Stimulated activated CD8-positive, alpha-beta memory T cell treated with anti-CD3 and anti-CD28 coated beads, Interleukin-15, amount 100 ng/mL, for 48 hours (primary cell): ENCODE results near the gene RWDD1.

Source experiments
- DNase-seq, 2 donors: peaks; one replicate each; pipeline ENCODE4 v3.0.0-alpha.2; 2020; ENCODE audit warnings: low read depth in 2 of 2

RWDD1 gene

GRCh38 chr6:116570856-116571682 lies at the start of gene RWDD1:
Gene RWDD1 (plus strand): TSS chr6:116571504. CDS start chr6:116571583, 79 bp downstream.
- DNase-seq = peak; percentile 97 to 98

GRCh38 chr6:116522896-116523295 lies 48.4 kb upstream of the RWDD1 start:
- no peak for DNase-seq

DNA sequence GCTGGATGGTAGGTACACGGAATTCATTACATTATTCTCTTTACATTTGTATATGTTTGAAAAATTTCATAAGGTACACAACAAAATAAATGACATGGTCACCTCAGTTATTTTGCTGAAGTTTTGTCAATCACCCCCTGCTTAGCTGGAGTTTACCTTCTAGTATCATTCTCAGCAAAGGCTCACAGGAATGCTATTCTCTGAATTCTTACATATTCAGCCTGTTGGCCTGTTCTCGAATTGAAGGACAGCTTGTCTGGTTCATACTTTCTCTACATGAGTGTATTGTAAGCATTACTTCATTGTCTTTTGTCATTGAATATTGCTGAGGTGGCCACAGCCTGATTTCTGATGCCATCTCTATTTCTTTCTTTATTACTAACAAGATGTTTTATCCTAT lies 47.1 kb upstream of the RWDD1 start:
- no peak for DNase-seq

- DNase-seq = no peak
These were observed 43.2 kb upstream of the RWDD1 start for GRCh38 chr6:116528133-116528532.

DNA sequence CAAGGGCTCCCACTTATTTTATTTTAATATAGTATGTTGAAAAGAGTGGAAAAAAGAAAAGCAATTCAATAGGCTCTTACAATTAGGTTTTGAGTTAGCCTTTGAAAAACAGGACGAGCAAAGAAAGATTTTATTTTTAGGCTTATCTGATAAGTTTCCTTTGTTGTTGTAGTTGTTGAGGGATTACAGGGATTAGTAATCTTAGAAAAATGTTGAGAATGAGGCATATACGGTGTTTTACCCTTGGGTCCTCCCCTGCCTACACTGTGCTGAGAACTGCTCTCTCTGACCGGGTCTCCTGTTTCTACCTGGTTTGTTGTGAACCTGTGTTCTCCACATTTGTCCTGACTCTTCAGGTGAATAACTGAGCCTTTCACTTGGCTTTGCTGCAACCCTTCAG lies 42.5 kb upstream of the RWDD1 start:
- DNase-seq = no peak

GRCh38 chr6:116529466-116530290 lies 41.6 kb upstream of the RWDD1 start:
- DNase-seq = no peak

DNA sequence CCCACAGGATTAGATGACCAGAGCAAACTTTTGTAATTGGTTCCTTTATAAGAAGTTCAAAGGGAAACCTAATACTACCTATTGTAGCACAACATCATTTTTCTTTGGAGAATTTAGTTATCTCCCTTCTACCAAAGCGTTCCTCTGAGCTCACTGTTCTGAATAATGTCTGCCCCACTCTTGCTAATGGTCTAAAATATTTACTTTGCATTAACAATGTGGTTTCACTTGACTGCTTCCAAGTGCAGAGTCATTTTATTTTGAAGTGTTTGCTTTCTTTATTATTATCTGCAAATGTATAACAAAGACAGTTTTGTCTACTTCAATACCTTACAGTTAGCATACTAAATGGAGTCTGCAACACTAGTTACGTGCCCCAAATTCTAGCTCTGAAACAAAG lies 40.9 kb upstream of the RWDD1 start:
- no peak for DNase-seq

DNA sequence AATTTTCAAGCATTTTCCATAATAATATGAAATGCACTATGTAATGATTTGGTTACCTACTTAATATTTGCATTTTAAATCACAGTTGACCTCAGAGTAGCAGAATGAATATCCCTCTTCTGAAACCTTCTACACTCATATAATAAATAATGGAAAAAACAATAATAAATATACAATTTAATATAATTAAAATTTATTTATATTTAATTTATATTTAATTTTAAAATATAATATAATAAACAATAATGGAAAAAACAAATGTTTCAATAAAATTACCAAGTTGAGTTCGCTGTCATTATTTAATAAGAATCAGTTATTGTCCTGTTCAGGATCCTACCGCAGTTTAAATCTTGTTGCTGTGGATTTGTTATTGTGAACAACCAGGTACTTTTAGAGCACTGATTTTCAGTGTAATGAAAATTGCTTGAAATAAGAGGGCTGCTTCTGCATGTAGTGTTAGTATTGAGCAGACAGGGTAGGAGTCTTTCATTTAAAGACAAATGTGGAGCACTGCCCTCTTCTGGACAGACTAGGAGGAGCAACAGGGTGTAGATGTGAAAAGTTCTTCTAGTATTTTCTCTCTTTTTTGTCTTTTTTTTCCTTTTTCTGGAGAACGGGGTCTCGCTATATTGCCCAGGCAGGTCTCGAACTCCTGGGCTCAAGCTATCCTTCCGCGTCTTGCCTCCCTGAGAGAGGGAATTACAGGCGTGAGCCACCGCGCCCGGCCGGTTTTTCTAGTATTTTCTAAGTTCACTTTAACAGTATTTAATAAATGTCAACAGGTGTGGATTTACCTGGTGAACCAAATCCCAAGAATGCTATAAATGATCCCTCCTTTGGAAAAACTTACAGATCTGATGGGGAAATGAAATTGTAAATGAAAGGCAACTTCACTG lies 39.4 kb upstream of the RWDD1 start:
- peak in 1 of 2 donors; percentile 4 for DNase-seq

- no peak for DNase-seq
These were observed 37.9 kb upstream of the RWDD1 start for GRCh38 chr6:116533233-116533957.

GRCh38 chr6:116535109-116535508 lies 36.2 kb upstream of the RWDD1 start:
- no peak for DNase-seq

DNA sequence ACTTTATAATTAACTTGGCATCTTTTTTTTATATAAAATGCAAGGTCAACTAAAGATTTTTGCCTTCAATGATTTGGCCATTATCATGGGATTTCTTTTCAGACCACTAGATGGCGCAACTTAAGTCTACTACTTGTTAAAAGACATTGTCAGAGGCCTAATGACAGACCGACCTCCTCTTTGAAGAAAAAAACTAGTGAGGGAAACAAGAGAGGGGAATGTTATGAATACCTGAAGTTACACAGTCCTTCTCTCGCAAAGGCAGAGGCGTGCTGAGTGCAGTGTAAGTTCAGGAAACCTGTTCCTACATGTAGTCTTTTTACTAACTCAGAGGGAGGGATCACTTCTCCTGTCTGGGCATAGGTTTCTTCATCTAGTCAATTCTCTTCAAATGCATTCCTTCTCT lies 35.1 kb upstream of the RWDD1 start:
- no peak for DNase-seq

- DNase-seq = no peak
These were observed 28.9 kb upstream of the RWDD1 start for GRCh38 chr6:116542426-116542825.

DNA sequence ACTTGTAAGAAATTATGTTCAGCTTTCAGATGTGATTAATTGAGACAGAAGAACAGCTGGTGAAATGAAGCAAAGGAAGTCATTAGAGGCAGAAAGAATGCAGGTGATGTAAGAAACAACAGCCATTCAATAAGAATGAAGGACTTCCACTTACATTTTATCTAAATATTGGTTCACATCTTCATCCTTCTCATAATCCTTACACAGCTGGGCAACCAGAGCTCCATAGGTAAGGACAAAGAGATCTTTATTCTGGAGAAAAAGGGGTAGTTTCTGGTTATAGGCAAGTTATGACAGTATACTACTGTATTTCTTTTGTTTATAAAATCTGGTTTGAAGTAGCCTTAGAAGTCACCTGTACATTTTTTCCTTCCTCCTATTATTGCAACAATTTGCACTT lies 28.2 kb upstream of the RWDD1 start:
- DNase-seq = no peak

GRCh38 chr6:116545651-116546050 lies 25.7 kb upstream of the RWDD1 start, which contains the start of gene TRAPPC3L:
Gene TRAPPC3L (minus strand): TSS chr6:116545684. CDS start chr6:116545514, 170 bp downstream.
- DNase-seq = no peak

- no peak for DNase-seq
These were observed 23.9 kb upstream of the RWDD1 start for GRCh38 chr6:116547358-116547757.

DNA sequence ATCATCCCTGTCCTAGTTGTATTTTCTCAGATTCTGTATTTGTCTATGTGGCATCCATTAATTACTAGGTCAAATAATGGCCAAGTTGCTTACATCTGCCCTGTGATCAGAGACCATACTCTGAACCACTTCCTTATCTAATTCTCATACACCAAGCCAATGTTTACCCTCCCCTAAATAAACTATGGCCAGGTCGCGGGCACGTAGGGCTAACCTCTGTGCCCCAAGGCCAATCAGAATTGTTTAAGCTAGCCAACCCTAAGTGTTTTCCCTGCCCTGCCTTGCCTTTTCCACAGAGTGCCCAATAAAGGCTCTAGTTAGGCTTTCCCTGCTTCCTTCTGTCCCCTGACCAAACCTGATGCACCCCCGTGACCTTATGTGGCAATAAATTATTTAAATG lies 20.5 kb upstream of the RWDD1 start:
- no peak for DNase-seq

DNA sequence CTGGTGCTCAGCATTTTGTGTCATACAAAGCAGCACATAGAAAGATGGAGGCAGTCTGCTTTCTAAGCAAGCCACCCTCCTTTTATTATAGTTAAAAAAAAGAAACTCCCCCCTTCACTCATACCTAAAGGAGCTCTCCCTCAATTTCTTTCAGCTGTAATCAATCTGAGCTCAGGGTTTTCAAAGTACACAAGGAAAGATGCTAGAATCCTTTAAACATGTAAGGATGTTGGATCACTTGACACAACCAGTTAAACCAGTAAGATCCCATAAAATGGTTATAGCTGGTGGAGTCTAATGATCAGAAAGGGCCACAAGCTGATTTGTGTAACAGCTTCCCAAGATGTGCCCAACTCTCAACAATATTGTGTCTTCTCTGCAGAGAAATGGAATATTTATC lies 17.9 kb upstream of the RWDD1 start, which contains the start of gene CALHM4:
Gene CALHM4 (plus strand): TSS at position 301 of the 400 bp plus-strand sequence. CDS start 43 bp downstream, at position 344.
- no peak for DNase-seq

DNA sequence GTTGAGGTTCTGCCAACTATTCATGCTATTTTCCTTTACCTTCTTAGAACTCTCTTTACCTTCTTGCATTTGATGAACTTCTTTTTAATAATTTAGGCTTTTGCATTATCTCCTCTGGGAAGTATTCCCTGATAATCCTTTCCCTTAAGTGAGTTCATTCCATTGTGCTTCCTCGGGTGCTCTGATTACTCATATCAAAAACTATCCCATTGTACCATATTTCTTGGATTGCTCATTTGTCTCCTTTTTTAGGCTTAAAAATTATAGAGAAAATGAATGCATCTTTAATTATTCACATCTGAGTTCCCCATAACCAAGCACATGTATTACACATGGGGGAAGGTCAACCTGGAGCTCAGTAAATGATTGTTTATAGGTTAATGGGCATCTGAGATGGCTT lies 15.2 kb upstream of the RWDD1 start:
- no peak for DNase-seq

GRCh38 chr6:116556814-116557415 lies 14.4 kb upstream of the RWDD1 start:
- DNase-seq = no peak

DNA sequence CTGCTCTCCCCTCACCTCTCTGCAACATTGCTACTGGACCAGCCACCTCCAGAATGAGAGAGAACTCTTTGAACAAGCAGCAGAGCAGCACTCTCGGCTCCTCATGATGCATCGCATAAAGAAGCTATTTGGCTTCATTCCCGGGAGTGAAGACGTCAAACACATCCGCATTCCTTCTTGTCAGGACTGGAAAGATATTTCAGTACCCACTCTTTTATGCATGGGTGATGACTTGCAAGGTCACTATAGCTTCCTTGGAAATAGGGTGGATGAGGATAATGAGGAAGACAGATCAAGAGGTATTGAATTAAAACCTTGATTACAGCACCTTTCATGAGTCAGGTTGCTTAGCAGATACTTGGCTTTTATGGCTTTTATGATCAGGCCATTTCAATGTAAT lies 13.4 kb upstream of the RWDD1 start:
- DNase-seq = no peak

DNA sequence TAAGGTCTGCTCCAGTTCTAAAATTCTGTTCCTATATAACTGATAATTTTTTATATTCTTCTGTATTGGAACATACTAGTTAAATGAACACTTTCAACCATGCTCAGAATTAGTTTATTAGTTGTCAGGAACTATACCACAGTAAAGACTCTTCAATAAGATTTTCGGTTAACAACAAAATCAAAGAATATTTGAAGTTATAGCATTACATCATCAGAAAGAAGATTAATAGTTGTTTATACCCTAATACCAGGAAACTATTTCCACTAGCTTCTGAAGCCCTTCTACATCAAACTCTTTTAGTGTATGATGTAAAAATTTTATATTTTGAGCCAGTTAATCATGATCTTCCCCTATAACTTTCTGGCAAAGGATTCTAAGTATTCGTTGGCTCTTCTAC lies 11.2 kb upstream of the RWDD1 start:
- no peak for DNase-seq
